ENCODE measurements around the gene CEP112.

CEP112 gene

GRCh38 chr17:66076546-66077190, 115.3 kb downstream of the CEP112 start:
- no peak for DNase-seq (ENCODE audit: low read depth in 3 of 3)

GRCh38 chr17:66073384-66073783, 118.5 kb downstream of the CEP112 start:
- no peak for DNase-seq (ENCODE audit: low read depth in 3 of 3)

- no peak for DNase-seq (ENCODE audit: low read depth in 3 of 3)
These were observed 128.2 kb downstream of the CEP112 start for GRCh38 chr17:66063686-66064085.

- no peak for DNase-seq (ENCODE audit: low read depth in 3 of 3)
These were observed 135.8 kb downstream of the CEP112 start for GRCh38 chr17:66056148-66056547.

GRCh38 chr17:66054242-66054641, 137.7 kb downstream of the CEP112 start:
- no peak for DNase-seq (ENCODE audit: low read depth in 3 of 3)

GRCh38 chr17:66044083-66044482, 147.8 kb downstream of the CEP112 start:
- no peak for DNase-seq (ENCODE audit: low read depth in 3 of 3)

- no peak for DNase-seq (ENCODE audit: low read depth in 3 of 3)
These were observed 148.5 kb downstream of the CEP112 start for GRCh38 chr17:66043419-66043818.

- no peak for DNase-seq (ENCODE audit: low read depth in 3 of 3)
These were observed 151.5 kb downstream of the CEP112 start for GRCh38 chr17:66040402-66040801.

GRCh38 chr17:66038125-66038524, 153.8 kb downstream of the CEP112 start:
- no peak for DNase-seq (ENCODE audit: low read depth in 3 of 3)

GRCh38 chr17:66037221-66037620, 154.7 kb downstream of the CEP112 start:
- DNase-seq (ENCODE audit: low read depth in 3 of 3) = no peak

- DNase-seq (ENCODE audit: low read depth in 3 of 3) = no peak
These were observed 159.7 kb downstream of the CEP112 start for GRCh38 chr17:66032082-66032712.

- no peak for DNase-seq (ENCODE audit: low read depth in 3 of 3)
These were observed 166.4 kb downstream of the CEP112 start for GRCh38 chr17:66025551-66025950.

GRCh38 chr17:66021757-66022156, 170.2 kb downstream of the CEP112 start:
- no peak for DNase-seq (ENCODE audit: low read depth in 3 of 3)

- DNase-seq (ENCODE audit: low read depth in 3 of 3) = no peak
These were observed 173.1 kb downstream of the CEP112 start for GRCh38 chr17:66018786-66019185.

GRCh38 chr17:66016231-66016630, 175.7 kb downstream of the CEP112 start:
- DNase-seq (ENCODE audit: low read depth in 3 of 3) = no peak

GRCh38 chr17:66008680-66009079, 183.3 kb downstream of the CEP112 start:
- no peak for DNase-seq (ENCODE audit: low read depth in 3 of 3)

GRCh38 chr17:66006654-66007053, 185.3 kb downstream of the CEP112 start:
- no peak for DNase-seq (ENCODE audit: low read depth in 3 of 3)

- no peak for DNase-seq (ENCODE audit: low read depth in 3 of 3)
These were observed 189.1 kb downstream of the CEP112 start for GRCh38 chr17:66002812-66003211.

GRCh38 chr17:66002063-66002585, 189.8 kb downstream of the CEP112 start:
- DNase-seq (ENCODE audit: low read depth in 3 of 3) = no peak

- no peak for DNase-seq (ENCODE audit: low read depth in 3 of 3)
These were observed 191.7 kb downstream of the CEP112 start for GRCh38 chr17:66000216-66000615.

GRCh38 chr17:65998675-65999074, 193.3 kb downstream of the CEP112 start:
- DNase-seq (ENCODE audit: low read depth in 3 of 3) = no peak

GRCh38 chr17:65994679-65995078, 197.3 kb downstream of the CEP112 start:
- no peak for DNase-seq (ENCODE audit: low read depth in 3 of 3)

- DNase-seq (ENCODE audit: low read depth in 3 of 3) = no peak
These were observed 197.8 kb downstream of the CEP112 start for GRCh38 chr17:65994114-65994513.

Data from stimulated activated CD4-positive, alpha-beta T cell treated with anti-CD3 and anti-CD28 coated beads, TNF-alpha, amount 100 ng/mL, for 24 hours (primary cell).